ENCODE results near the gene ACSL5. TPM values are rescaled to one million over a fixed set of nuclear protein-coding genes. Genes with fewer than 3 reads are reported as not detected.

Gene ACSL5
- total and polyA plus RNA-seq, 2 donors (not counting 3 experiments of a cell fraction or from before 2014, with no cell fraction given): 1.5 to 2.1 TPM

DNA sequence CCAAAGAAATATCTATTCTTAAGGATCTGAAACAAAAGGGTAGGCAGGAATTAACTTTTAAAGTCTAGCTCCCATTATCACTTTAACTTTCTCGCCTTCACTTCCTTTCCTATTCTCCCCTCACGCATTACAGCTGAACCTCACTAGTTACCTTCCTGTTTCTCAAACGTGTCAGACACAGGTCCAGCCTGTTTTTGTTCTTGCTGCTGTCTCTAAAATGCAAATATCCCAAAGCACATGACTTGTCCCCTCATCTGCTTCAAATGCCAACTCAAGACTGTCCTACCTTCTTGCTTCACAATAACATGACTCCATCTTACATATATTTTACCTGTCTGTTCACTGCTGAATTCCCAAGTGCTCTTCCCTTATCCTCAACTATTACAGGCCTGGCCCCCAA is 55.2 kb downstream of the ACSL5 start:
- POLR2A ChIA-PET: no interaction called here
- no peak overlapping the region for H3K27ac ChIP-seq (ENCODE audit: insufficient read depth, low read depth, low read length)
- H3K4me3 ChIP-seq (replicated peaks in 1 of 3; ENCODE audit: insufficient read depth in 1 of 3, low read depth in 1 of 3, low read length in 3 of 3): no peak overlapping the region
- FAIRE-seq: no peak
- no peak overlapping the region for H3K4me2 ChIP-seq (ENCODE audit: insufficient read depth, low read length)
- H3K79me2 ChIP-seq (ENCODE audit: control insufficient read depth, insufficient read depth, low read length): no peaks in the 10 kb centered on the region
- peaks cover 9 to 15% of the 10 kb centered on the region in 2 experiments for H3K36me3 ChIP-seq (ENCODE audit: control insufficient read depth in 2 of 2, extremely low read depth in 1 of 2, insufficient read depth in 2 of 2, low read length in 2 of 2)
- H3K9me3 ChIP-seq (replicated peaks; ENCODE audit: control insufficient read depth, insufficient read depth, low read length): no peaks in the 10 kb centered on the region
- no peaks in the 10 kb centered on the region for H3K9me1 ChIP-seq (replicated peaks; ENCODE audit: control insufficient read depth, extremely low read depth, insufficient read depth, low read length)
- H3K27me3 ChIP-seq (ENCODE audit: control insufficient read depth in 2 of 2, insufficient read depth in 2 of 2, low read length in 2 of 2): no peaks in the 10 kb centered on the region
- intact Hi-C loops (cut with micrococcal nuclease) (no loop called here), dilution Hi-C loops (cut with MboI; ENCODE audit: extremely low pct_ligation_motif_present, low sequenced_read_pairs) (no loop called here)
- H3K4me1 ChIP-seq (ENCODE audit: control insufficient read depth, extremely low read depth, insufficient read depth, low read length): no peaks in the 10 kb centered on the region
- CTCF ChIA-PET: interaction anchor here (0.7 to 0.9 kb wide), 2 partner anchors 107 to 115 kb away, joined by 3 to 4 read pairs; no protein-coding TSS in a partner anchor
- TF ChIP-seq GATA2 (IDR thresholded peaks at IDR 0.05; ENCODE audit: insufficient read depth, insufficient read length, low read depth, low read length) (no peak), POLR2AphosphoS5 (IDR thresholded peaks at IDR 0.05; ENCODE audit: insufficient read depth, low read depth, low read length) (no peak), POLR2A (IDR thresholded peaks at IDR 0.05; ENCODE audit: low read depth, low read length) (peak; percentile 27), EZH2 (IDR thresholded peaks at IDR 0.05; ENCODE audit: borderline replicate concordance, low read depth, low read length, severe bottlenecking) (no peak), FOS (IDR thresholded peaks at IDR 0.05; ENCODE audit: borderline replicate concordance, insufficient read depth, low read length) (no peak), MYC (IDR thresholded peaks at IDR 0.05; ENCODE audit: low read depth, low read length) (no peak)
- TF ChIP-seq, protein P1, sequence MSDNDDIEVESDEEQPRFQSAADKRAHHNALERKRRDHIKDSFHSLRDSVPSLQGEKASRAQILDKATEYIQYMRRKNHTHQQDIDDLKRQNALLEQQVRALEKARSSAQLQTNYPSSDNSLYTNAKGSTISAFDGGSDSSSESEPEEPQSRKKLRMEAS (IDR thresholded peaks at IDR 0.05; ENCODE audit: insufficient read depth, insufficient read length): no peak
- no peak overlapping the region for H2AFZ ChIP-seq (ENCODE audit: low read depth, low read length)
- BruUV-seq (replicated peaks): no TSS peak
- no peak for DNase-seq (ENCODE audit: low read depth, low spot score)
- H4K20me1 ChIP-seq (replicated peaks; ENCODE audit: control insufficient read depth, extremely low read depth, insufficient read depth, low read length): no peaks in the 10 kb centered on the region
- no peak overlapping the region for H3K9ac ChIP-seq (replicated peaks; ENCODE audit: extremely low read depth, insufficient read depth, low read length)

DNA sequence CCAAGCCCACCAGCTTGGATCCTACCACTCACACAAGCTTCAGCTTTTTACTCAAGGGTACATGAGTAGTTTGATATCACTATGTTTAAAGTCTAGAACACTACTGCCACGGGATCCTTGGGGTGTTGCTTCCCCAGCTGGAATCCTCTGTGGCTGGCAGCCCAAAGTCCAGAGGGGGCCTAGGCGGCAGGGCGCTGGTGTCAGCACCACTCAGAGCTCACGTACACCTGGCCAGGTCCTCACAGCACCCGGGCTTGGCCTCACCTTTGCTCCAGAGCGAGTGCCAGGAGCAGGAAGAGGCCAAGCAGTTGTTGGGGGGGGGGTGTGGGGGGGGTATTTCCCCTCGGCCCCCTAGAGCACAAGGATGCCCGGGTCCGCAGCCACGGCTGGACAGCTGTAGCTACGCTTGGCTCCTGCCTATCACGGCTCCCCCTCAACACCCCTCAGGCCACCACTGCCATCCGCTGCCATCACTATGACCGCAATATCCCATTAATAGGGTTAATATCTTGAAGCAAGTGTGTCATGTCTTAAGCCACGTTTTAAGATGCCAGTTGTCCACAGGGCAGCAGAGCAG is 55.8 kb downstream of the ACSL5 start:
- no peak for DNase-seq (ENCODE audit: low read depth, low spot score)
- no peaks in the 10 kb centered on the region for H3K9me1 ChIP-seq (replicated peaks; ENCODE audit: control insufficient read depth, extremely low read depth, insufficient read depth, low read length)
- H3K4me3 ChIP-seq (replicated peaks in 1 of 3; ENCODE audit: insufficient read depth in 1 of 3, low read depth in 1 of 3, low read length in 3 of 3): no peak overlapping the region
- H2AFZ ChIP-seq (ENCODE audit: low read depth, low read length): no peak overlapping the region
- CTCF ChIA-PET: interaction anchor here (0.9 kb wide), 1 partner anchor 108 kb away, joined by 4 read pairs; no protein-coding TSS in a partner anchor
- FAIRE-seq: no peak
- no peaks in the 10 kb centered on the region for H3K79me2 ChIP-seq (ENCODE audit: control insufficient read depth, insufficient read depth, low read length)
- dilution Hi-C loops (cut with MboI; ENCODE audit: extremely low pct_ligation_motif_present, low sequenced_read_pairs): no loop called here
- no TSS peak for BruUV-seq (replicated peaks)
- H3K9me3 ChIP-seq (replicated peaks; ENCODE audit: control insufficient read depth, insufficient read depth, low read length): no peaks in the 10 kb centered on the region
- no peak for TF ChIP-seq EZH2 (IDR thresholded peaks at IDR 0.05; ENCODE audit: borderline replicate concordance, low read depth, low read length, severe bottlenecking)
- no peak for TF ChIP-seq POLR2A (IDR thresholded peaks at IDR 0.05; ENCODE audit: low read depth, low read length)
- TF ChIP-seq, protein P1 (IDR thresholded peaks at IDR 0.05; ENCODE audit: insufficient read depth, insufficient read length): no peak
- no peak for TF ChIP-seq JUN (IDR thresholded peaks at IDR 0.05; ENCODE audit: borderline replicate concordance, insufficient read depth, insufficient read length, low read depth)
- no peak for TF ChIP-seq FOS (IDR thresholded peaks at IDR 0.05; ENCODE audit: borderline replicate concordance, insufficient read depth, low read length)
- no peak for TF ChIP-seq MYC (IDR thresholded peaks at IDR 0.05; ENCODE audit: low read depth, low read length)
- TF ChIP-seq, protein P2, sequence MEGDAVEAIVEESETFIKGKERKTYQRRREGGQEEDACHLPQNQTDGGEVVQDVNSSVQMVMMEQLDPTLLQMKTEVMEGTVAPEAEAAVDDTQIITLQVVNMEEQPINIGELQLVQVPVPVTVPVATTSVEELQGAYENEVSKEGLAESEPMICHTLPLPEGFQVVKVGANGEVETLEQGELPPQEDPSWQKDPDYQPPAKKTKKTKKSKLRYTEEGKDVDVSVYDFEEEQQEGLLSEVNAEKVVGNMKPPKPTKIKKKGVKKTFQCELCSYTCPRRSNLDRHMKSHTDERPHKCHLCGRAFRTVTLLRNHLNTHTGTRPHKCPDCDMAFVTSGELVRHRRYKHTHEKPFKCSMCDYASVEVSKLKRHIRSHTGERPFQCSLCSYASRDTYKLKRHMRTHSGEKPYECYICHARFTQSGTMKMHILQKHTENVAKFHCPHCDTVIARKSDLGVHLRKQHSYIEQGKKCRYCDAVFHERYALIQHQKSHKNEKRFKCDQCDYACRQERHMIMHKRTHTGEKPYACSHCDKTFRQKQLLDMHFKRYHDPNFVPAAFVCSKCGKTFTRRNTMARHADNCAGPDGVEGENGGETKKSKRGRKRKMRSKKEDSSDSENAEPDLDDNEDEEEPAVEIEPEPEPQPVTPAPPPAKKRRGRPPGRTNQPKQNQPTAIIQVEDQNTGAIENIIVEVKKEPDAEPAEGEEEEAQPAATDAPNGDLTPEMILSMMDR (IDR thresholded peaks at IDR 0.05; ENCODE audit: extremely low read depth in 1 of 2, insufficient read depth in 1 of 2, low read depth in 1 of 2, low read length in 2 of 2): no peak
- POLR2A ChIA-PET: no interaction called here
- intact Hi-C loops (cut with micrococcal nuclease): no loop called here
- H3K27me3 ChIP-seq (ENCODE audit: control insufficient read depth in 2 of 2, insufficient read depth in 2 of 2, low read length in 2 of 2): no peaks in the 10 kb centered on the region
- no peak overlapping the region for H3K4me2 ChIP-seq (ENCODE audit: insufficient read depth, low read length)
- H3K27ac ChIP-seq (ENCODE audit: insufficient read depth, low read depth, low read length): no peak overlapping the region
- H3K4me1 ChIP-seq (ENCODE audit: control insufficient read depth, extremely low read depth, insufficient read depth, low read length): no peaks in the 10 kb centered on the region
- no peak overlapping the region for H3K9ac ChIP-seq (replicated peaks; ENCODE audit: extremely low read depth, insufficient read depth, low read length)
- H3K36me3 ChIP-seq (ENCODE audit: control insufficient read depth in 2 of 2, extremely low read depth in 1 of 2, insufficient read depth in 2 of 2, low read length in 2 of 2): peaks cover 11 to 15% of the 10 kb centered on the region in 2 experiments
- no peaks in the 10 kb centered on the region for H4K20me1 ChIP-seq (replicated peaks; ENCODE audit: control insufficient read depth, extremely low read depth, insufficient read depth, low read length)

Measured in endothelial cell of umbilical vein (primary cell).